ENCODE data around the gene MYO16. TPM values are rescaled to one million over a fixed set of nuclear protein-coding genes. Genes with fewer than 3 reads are reported as not detected.

Gene MYO16
- total and polyA plus RNA-seq, 12 donors: 0.29 to 5.9 (median 1.4) TPM

- no peak for TF ChIP-seq CTCF (IDR thresholded peaks at IDR 0.05)
- Histone ChIP-seq H3K27ac (no peak overlapping the region), H3K27me3 (peaks cover 0 to 8% (median 0%) of the 10 kb centered on the region in 7 donors), H3K9me3 (peaks cover 0 to 8% (median 0%) of the 10 kb centered on the region in 11 donors), H3K36me3 (no peaks in the 10 kb centered on the region), H3K4me1 (no peaks in the 10 kb centered on the region), H3K4me3 (no peak overlapping the region)
- DNase-seq (no peak), ATAC-seq (no peak)
- WGBS, 2 donors: 51 to 60% methylated on average over 6 of the region's 6 CpGs
- intact Hi-C loops (cut with DNase I): no loop called here
Observed at GRCh38 chr13:109096101-109096500, 466.7 kb downstream of the MYO16 start.

DNA sequence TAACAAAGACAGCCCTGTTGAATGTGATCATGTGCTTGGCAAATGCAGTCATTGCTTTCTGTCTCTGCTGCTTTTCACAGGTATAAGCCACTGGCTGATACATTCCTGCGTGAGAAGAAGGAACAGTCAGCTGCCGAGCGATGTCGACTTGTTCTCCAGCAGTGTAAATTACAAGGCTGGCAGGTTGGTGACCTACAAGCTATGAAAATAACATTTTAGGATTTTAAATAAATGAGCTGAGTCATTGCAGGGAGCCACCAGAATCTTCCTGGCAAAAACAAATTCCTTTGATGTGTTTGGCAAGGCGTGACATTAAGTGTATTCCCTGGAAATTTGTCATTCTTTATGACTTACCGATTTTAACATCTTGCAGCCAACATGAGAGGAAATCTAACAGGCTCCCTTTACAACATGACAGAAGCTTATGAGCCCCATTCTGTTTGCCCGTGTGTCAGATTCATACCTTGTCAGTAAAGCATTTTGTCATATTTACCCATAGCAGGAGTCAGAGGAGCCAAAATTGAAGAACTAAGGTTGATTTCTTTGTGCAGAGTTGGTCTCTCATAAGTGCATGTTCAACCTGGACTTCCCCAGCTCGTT, 471.4 kb downstream of the MYO16 start:
- ATAC-seq: no peak
- Histone ChIP-seq H3K27ac (no peak overlapping the region), H3K4me1 (no peaks in the 10 kb centered on the region), H3K9me3 (no peaks in the 10 kb centered on the region), H3K4me3 (no peak overlapping the region), H3K27me3 (no peaks in the 10 kb centered on the region), H3K36me3 (no peaks in the 10 kb centered on the region)
- no peak for TF ChIP-seq CTCF (IDR thresholded peaks at IDR 0.05)
- intact Hi-C loops (cut with DNase I): no loop called here
- no peak for DNase-seq
- WGBS, 2 donors: 80 to 87% methylated on average over 8 of the region's 8 CpGs

GRCh38 chr13:109101550-109102144, 472.2 kb downstream of the MYO16 start:
- Histone ChIP-seq H3K4me3 (no peak overlapping the region), H3K9me3 (no peaks in the 10 kb centered on the region), H3K27ac (no peak overlapping the region), H3K4me1 (no peaks in the 10 kb centered on the region), H3K36me3 (no peaks in the 10 kb centered on the region), H3K27me3 (no peaks in the 10 kb centered on the region)
- WGBS, 2 donors: 78 to 92% methylated on average over 3 of the region's 3 CpGs
- ATAC-seq: no peak
- intact Hi-C loops (cut with DNase I): no loop called here
- no peak for TF ChIP-seq CTCF (IDR thresholded peaks at IDR 0.05)
- DNase-seq: no peak

- Histone ChIP-seq H3K9me3 (no peaks in the 10 kb centered on the region), H3K27me3 (no peaks in the 10 kb centered on the region), H3K4me1 (no peaks in the 10 kb centered on the region), H3K36me3 (no peaks in the 10 kb centered on the region), H3K27ac (no peak overlapping the region), H3K4me3 (no peak overlapping the region)
- intact Hi-C loops (cut with DNase I): no loop called here
- 76 to 85% methylated on average over 4 of the region's 4 CpGs for WGBS, 2 donors
- ATAC-seq (no peak), DNase-seq (no peak)
- no peak for TF ChIP-seq CTCF (IDR thresholded peaks at IDR 0.05)
Observed at GRCh38 chr13:109105899-109106298, 476.5 kb downstream of the MYO16 start.
